HG03025 (cell line): Measurements from ENCODE around the gene CLASP2.
"Not testable (repeated sequence)": the region's sequence is repeated elsewhere in the genome, so short reads cannot be mapped to it uniquely, and the experiment has no call there.

ENCODE experiments used
- ATAC-seq: cut with Tn5 transposase; IDR thresholded peaks from one replicate; pipeline ENCODE4 v1.9.1; 2021; ENCODE audit warnings: mild to moderate bottlenecking, moderate library complexity; ENCODE audit not compliant: unreplicated experiment, low FRiP score

CLASP2 gene

DNA sequence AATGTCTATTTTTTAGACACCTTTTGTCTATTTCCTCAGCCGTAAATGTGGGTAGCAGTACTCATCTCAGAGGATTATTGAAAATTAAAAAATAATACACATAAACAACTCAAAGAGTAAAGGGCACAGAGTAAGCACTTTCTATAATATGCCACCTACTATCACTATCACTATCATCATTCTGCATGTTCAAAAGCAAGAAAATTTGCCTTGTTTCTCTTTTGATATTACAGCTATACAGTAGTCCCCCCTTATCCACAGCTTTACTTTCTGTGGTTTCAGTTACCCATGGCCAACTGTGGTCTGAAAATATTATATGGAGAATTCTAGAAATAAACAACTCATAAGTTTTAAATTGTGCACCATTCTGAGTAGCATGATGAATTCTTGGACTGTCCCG lies 27.7 kb downstream of the CLASP2 start:
- no peak for ATAC-seq

DNA sequence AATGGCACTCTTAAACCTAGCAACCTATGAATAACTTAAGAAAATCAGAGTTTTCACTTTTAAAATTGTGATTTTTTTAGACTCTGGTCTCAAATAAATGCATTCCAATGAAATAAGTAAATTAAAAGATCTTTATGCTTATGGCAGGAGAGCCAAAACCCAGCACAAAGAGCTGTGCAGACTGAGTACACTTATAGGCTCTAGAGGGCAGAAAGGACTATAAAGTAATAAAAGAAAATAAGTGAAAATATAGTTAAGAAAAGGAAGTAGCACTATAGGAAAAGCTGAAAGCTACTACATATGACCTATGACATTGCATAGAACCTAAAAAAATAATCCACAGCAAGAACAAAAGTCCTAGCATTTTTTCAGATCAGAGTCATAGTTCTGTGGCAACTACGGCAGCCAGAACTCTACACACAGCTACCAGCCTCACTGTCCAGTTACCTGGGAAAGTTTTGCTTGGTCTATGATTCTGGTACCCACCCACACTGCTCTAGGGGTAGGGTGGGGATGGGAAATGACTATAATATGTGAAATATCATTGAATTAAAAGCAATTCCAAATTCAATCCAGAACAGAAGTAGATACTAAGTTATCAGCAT lies 30.5 kb downstream of the CLASP2 start:
- ATAC-seq = no peak

GRCh38 chr3:33682770-33683169 lies 35.3 kb downstream of the CLASP2 start:
- no peak for ATAC-seq

DNA sequence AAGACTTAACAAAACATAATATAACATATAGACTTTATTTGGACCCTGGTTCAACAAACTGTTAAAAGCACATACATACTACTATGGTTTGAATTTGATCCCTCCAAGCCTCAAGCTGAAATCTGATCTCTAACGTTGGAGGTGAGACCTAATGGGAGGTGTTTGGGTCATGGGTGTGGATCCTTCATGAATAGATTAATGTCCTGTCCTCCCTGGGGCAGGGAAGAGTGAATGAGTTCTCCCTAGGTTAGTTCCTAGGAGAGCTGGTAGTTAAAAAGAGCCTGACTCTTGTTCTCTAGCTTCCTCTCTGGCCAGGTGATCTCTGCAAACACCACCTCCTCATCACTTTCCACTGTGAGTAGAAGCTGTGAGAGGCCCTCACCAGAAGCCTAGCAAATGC lies 36.4 kb downstream of the CLASP2 start:
- no peak for ATAC-seq

- no peak for ATAC-seq
These were observed 40.0 kb downstream of the CLASP2 start for GRCh38 chr3:33678073-33678472.

- ATAC-seq = not testable (repeated sequence)
These were observed 44.6 kb downstream of the CLASP2 start for GRCh38 chr3:33673436-33673835.

DNA sequence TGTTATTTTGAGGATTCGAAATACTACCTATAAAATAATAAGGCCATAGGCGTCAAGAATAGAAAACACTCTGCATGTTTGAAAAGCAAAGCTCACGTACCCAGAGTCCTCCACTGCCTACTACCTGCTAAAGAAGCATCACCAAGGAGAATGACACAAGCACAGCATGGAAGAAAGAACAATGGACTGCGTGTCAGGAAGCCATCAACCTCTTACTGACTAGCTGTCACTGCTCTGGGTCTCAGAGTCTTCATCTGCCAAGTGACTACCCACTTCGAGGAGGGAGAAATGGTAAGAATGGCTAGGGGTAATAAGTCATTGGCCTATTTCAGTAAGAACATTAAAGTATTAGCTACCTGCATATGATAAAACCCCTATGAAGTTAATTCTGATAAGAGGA lies 49.4 kb downstream of the CLASP2 start:
- ATAC-seq = no peak

GRCh38 chr3:33665294-33665693 lies 52.8 kb downstream of the CLASP2 start:
- ATAC-seq = no peak

- ATAC-seq = no peak
These were observed 53.9 kb downstream of the CLASP2 start for GRCh38 chr3:33664195-33664594.

DNA sequence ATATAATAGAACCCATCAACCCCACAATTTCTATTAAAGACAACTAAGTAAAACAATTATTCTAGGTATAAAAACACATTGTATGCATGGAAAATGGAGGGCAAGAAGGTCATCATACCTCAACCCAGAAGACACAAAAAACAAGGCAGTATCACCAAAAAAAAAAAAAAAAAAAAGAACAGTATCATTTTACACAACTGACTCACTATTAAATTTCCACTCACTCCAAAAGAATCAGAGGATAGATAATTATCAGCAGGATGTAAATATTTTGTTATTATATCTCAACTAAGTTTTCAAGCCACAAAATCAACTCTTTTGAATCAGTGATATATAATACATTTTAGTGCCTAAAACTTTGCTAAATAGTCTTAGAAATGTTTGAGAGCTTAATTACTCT lies 55.0 kb downstream of the CLASP2 start:
- ATAC-seq = no peak

- no peak for ATAC-seq
These were observed 58.1 kb downstream of the CLASP2 start for GRCh38 chr3:33659856-33660434.

DNA sequence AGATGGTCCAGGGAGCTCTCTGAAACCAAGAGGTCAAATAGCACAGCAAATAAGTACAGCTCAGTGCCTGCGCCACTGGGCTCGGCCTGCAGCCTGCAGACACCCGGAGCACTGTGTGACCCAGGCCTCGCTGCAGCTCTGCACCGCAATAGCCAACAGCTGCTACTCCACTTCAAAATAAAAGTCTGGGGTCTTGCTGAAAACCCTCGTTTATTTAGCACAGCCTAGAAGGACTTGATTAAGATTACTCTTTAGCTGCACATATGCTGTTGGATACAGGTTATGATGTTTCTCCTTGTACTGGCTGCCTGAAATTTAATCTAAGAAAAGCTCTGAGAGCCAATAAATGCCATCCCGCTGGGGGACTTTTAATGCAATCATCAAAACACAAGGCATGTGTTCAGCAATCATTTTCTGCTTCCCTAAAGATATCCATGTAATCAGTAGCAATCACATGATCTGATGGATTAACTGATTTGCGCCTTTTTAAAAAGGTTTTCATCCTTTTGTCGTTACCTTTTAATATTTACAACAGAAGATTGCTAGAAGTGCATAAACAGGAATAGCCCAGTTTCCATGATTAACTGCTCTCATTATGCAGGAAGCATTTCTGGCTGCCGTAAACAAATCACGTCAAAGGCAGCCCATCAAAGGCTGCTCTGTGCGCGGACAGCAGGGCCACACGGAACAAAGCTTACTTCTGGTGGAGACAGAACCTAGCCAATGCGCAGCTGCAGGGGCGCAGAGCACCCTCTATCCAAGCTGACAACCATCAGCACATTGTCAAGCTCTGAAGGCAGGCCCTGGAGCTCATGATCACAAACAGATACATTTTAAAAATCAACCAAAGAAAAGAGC lies 58.8 kb downstream of the CLASP2 start:
- ATAC-seq = peak; percentile 87

GRCh38 chr3:33658621-33658990 lies 59.4 kb downstream of the CLASP2 start:
- no peak for ATAC-seq

GRCh38 chr3:33658039-33658438 lies 60.0 kb downstream of the CLASP2 start:
- no peak for ATAC-seq

GRCh38 chr3:33652736-33653135 lies 65.3 kb downstream of the CLASP2 start:
- no peak for ATAC-seq

GRCh38 chr3:33651101-33651500 lies 67.0 kb downstream of the CLASP2 start:
- not testable (repeated sequence) for ATAC-seq

- ATAC-seq = no peak
These were observed 67.6 kb downstream of the CLASP2 start for GRCh38 chr3:33650495-33650894.

DNA sequence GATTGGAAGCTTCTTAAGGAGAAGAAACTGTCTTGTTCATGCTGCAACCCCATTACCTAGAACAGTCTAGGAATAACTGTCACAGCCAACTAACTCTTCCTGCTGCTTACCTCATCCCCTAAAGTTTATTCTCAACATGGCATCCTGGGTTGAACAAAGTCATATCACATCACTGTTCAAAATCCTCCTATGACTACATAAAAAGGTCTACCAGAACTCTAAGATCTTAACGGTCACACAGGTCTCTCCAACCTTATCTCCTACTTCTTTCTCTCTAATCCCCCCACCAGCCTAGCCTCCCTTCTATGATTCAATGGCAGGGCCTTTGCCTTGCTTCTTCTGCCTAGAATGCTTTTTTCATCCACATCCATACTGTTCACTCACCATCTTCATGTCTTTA lies 69.3 kb downstream of the CLASP2 start:
- no peak for ATAC-seq

DNA sequence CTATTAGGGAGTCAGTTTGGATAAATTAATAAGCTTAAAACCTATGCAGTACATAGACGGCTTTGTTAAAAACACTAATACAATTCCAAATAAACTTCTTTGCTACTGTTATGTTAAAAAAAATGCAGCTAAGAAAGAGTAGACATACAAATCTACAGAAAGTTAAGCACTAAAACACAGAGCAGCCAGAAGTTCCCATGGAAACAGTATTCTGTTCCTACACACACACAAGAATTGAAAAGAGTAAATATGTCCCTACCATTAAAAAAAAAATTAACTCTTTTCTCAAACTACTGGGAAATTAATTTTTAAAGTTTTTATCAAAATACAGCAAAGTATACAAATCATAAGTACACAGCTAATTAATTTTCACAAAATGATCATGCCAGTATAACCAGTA lies 71.6 kb downstream of the CLASP2 start:
- no peak for ATAC-seq

- ATAC-seq = no peak
These were observed 72.9 kb downstream of the CLASP2 start for GRCh38 chr3:33645060-33645647.

DNA sequence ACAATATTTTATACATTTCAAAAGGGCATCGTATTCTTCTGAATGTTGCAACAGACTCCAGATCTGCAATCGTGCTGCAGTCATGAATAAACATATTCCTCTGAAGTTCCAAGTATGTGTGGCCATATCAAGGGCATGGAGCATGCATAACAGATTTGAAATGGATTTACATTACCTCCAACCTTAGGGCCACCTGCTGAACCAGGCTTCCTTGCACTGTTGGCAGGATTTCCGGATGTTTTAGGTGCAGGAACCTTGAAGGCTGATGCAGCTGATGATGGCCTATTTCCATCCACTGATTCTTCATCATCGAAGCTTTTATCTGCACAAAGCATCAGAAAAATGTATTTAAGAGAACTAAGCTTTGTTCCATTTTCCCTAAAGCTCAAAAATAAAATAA lies 73.5 kb downstream of the CLASP2 start:
- no peak for ATAC-seq
